ENCODE results near the gene KCNG1. TPM values are rescaled to one million over a fixed set of nuclear protein-coding genes. Genes with fewer than 3 reads are reported as not detected.

The KCNG1 gene
- total and polyA plus RNA-seq, 2 experiments from 2014 or later = 8.1 to 26.3 TPM

- H3K4me3 ChIP-seq = no peak overlapping the region
- ATAC-seq (no peak), DNase-seq (ENCODE audit: low spot score) (no peak)
- H3K27ac ChIP-seq (ENCODE audit: low read depth) = no peak overlapping the region
- H4K20me1 ChIP-seq (replicated peaks; ENCODE audit: insufficient read depth) = no peaks in the 10 kb centered on the region
- H3K4me1 Mint-ChIP-seq = peaks cover 4% of the 10 kb centered on the region; the same call in 2 of the 3 replicates
- no peaks in the 10 kb centered on the region for H3K27me3 ChIP-seq (ENCODE audit: insufficient read depth)
- H3K9me2 ChIP-seq (ENCODE audit: insufficient read depth) = no peaks in the 10 kb centered on the region
- no peak overlapping the region for H3K27ac Mint-ChIP-seq
- peaks cover 4% of the 10 kb centered on the region for H3K27me3 Mint-ChIP-seq (ENCODE audit: insufficient read depth, low read depth, poor library complexity)
- no peak overlapping the region for H3K4me3 Mint-ChIP-seq
- H3K36me3 Mint-ChIP-seq (ENCODE audit: low read depth) = peaks cover 12% of the 10 kb centered on the region; the same call in 2 of the 3 replicates
- TF ChIP-seq JUNB (IDR thresholded peaks at IDR 0.05; ENCODE audit: unreplicated experiment) (no peak), ZNF331 (CRISPR knock-in tag; IDR thresholded peaks at IDR 0.05; ENCODE audit: low read depth) (no peak), EZH2 (IDR thresholded peaks at IDR 0.05; ENCODE audit: low read depth, unreplicated experiment) (no peak), CREB1 (CRISPR knock-in tag; IDR thresholded peaks at IDR 0.05; ENCODE audit: low read depth) (no peak), ETS1 (IDR thresholded peaks at IDR 0.05) (no peak), CTCF (conservative IDR thresholded peaks at IDR 0.05; ENCODE audit: low read depth in 2 of 2) (no peak), EZH2phosphoT487 (IDR thresholded peaks at IDR 0.05; ENCODE audit: unreplicated experiment) (no peak), ZNF462 (CRISPR knock-in tag; IDR thresholded peaks at IDR 0.05) (no peak), REST (IDR thresholded peaks at IDR 0.05; ENCODE audit: unreplicated experiment) (no peak), POLR2AphosphoS5 (IDR thresholded peaks at IDR 0.05; ENCODE audit: low read depth) (no peak), STAT1 (IDR thresholded peaks at IDR 0.05; ENCODE audit: unreplicated experiment) (no peak), NANOG (IDR thresholded peaks at IDR 0.05; ENCODE audit: borderline replicate concordance) (no peak), ZNF114 (CRISPR knock-in tag; IDR thresholded peaks at IDR 0.05) (no peak)
- H3K36me3 ChIP-seq (ENCODE audit: insufficient read depth) = no peaks in the 10 kb centered on the region
- H2AFZ ChIP-seq = no peak overlapping the region
- H3K9me3 Mint-ChIP-seq = no peaks in the 10 kb centered on the region
- no peaks in the 10 kb centered on the region for H3K4me1 ChIP-seq (ENCODE audit: insufficient read depth)
- H3K79me2 ChIP-seq (replicated peaks; ENCODE audit: insufficient read depth) = no peaks in the 10 kb centered on the region
- H3K4me2 ChIP-seq = no peak overlapping the region
- no peaks in the 10 kb centered on the region for H3F3A ChIP-seq (replicated peaks; ENCODE audit: low read depth)
Measured at GRCh38 chr20:51003753-51004152, 19.2 kb downstream of the KCNG1 start.
